CMK (cell line): Measurements from ENCODE around the gene GNA12.

Experiments
- DNase-seq: peaks from one replicate; pipeline ENCODE4 v3.0.0-alpha.2; 2010; ENCODE audit warnings: low read depth

GNA12 gene

DNA sequence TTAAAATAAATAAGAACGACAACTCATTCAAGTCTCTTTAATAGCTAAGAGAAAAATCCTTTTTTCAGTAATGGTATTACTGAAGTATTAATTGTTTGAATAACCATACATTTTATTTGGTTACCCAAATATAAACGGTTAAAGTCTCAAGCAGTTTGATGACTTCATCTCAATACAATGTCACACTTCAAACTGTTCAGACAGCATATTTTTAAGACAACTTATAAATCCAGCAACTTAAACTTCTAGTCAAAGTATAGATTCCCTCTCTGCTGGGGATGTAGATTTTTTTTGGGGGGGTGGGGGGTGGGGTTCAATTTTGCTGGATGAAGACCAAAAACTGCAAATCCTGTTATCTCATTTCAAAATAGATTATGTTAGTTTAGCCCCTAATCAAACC, 42.0 kb downstream of the GNA12 start:
- no peak for DNase-seq

DNA sequence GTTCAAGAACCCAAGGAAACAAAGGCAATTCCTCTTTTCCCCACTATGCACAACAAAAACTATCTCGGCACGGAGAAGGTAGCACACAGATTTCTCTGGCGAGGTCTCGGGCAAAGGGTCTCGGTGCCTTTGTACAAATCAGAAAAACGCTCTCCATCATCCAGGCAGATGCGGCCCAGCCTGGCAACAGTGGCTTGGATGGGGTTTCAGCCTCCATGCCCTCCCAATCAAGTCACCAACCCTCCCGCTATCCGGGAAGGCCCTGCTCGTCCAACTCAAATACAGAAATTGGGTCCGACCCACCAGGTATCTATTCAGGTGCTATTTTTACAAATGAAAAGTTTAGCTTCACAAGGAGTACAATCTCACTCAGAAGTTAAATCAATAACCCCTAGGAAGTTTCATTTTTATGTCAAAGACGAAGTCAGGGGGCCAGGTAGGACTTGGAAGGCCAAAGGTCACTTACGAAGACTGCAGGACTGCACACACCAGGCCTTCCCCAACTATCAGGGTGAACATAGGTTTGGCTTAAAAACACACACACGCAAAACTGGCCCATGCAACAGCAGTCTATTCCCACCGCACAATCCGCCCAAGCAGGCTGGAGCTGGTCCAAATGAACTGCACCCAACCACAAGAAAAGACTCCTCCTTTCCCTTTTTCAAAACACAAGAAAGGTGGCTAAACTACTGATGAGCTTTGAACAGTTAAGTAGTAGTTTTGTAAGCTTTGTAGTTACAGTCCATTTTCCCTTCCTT, 43.0 kb downstream of the GNA12 start:
- DNase-seq = no peak

- DNase-seq = no peak
Observed at GRCh38 chr7:2800220-2800930, 43.7 kb downstream of the GNA12 start.

DNA sequence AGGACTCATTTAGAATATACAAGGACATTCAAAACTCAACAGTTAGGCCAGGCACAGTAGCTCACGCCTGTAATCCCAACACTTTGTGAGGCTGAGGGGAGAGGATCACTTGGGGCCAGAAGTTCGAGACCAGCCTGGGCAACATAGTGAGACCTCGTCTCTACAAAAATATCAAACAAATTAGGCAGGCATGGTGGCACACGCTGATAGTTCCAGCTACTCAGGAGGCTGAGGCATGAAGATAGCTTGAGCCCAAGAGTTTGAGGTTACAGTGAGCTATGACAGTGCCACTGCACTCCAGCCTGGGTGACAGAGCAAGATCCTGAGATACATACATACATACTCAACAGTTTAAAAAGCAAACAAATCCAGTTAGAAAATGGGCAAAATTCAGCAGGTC, 44.9 kb downstream of the GNA12 start:
- DNase-seq = no peak

GRCh38 chr7:2798669-2799068, 45.4 kb downstream of the GNA12 start:
- DNase-seq = no peak

GRCh38 chr7:2796358-2797352, 47.5 kb downstream of the GNA12 start:
- DNase-seq = no peak

- DNase-seq = no peak
Observed at GRCh38 chr7:2795906-2796305, 48.2 kb downstream of the GNA12 start.

DNA sequence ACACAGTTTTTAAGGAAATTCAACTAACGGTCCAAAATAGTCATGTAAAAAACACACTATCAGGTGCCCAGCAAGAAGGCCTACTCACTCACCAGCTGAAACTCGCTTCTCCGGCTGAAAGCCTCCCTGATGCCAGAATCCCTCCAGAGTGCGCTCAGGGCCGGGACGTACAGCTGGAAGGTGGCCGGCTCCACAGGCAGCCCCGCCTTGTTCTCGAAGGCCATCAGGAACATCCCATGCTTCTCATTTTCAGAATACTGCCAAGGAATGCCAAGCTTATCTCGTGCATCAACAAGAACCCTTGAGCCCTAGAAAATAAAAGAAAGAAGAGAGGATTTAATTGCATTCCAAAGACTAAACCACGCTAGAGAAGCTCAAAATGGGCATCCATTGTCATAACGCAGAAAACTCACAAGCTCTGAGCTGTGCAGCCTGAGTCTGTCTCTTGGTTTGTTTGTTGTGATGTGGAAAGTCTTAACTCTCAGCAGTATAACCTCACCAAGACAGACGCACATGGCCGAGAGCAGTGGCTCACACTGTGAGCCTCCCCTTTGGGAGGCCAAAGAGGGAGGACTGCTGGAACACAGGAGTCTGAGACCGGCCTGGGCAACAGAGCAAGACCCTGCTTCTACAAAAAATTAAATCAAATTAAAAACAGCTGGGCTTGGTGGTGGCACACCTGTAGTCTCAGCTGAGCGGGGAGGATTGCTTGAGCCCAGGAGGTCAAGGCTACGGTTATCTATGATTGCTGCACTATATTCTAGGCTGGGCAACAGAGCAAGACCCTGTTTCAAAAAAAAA, 49.1 kb downstream of the GNA12 start:
- DNase-seq = no peak

DNA sequence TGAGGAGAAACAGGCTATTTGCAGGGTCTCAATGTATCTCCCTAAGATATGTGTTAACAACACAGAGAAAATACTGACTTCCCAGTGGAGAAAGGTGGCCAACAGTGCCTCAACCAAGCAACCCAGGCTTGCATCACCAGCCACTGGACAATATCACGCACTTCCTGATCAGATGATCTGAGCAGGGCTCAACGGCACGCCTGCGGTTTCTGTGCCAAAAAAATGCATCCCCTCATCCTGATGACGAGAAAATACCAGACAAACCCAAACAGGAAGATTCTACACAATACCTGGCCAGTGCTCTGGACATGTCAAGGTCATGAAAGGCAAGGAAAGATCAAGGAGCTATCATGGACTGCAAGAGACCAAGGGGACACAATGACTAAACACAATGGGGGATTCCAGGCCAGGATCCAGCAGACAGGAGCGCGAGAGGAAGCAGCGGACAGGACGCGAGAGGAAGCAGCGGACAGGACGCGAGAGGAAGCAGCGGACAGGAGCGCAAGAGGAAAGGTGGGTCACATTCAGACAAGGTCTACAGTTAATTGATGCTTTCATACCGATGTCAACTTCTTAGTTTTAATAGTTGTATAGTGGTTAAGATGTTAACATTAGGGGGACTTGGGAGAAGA, 51.1 kb downstream of the GNA12 start:
- no peak for DNase-seq

DNA sequence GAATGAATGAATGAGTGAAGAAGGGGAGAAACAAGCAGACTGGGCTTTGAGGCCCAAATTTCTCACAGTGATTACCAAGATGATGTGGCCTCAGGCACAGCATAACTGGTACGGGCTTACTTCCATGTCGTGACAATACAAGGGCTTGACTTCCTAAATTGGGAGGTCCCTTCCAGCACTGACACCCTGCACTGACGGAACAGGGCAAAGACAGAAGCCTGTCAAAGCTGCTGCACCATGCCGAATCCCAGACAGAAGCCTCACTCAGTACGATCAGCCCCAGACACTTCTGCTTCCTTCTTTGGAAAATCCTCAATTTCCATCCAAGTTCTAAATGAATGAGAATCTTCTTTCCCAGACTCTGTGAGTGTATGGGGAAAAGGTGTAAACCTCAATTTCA, 51.9 kb downstream of the GNA12 start:
- no peak for DNase-seq

DNA sequence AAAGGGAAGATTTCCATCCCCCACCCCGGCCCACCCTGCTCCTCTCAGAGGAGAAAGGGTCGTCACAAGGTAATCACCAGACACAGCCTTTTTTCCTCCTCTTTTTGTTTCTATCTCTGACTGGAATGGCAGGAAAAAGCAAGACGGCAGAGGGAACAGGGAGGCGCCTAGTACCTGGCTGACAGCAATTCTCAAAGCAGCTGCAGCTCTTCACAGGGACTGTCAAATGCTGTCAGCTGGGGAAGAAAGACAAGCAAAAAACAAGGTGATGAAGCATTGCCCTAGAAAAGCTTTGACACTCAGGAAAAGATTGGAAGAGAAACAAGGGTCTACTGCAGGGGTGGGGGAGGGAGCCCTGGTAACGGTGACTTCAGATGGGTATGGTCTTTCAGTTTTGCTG, 52.7 kb downstream of the GNA12 start:
- no peak for DNase-seq

DNA sequence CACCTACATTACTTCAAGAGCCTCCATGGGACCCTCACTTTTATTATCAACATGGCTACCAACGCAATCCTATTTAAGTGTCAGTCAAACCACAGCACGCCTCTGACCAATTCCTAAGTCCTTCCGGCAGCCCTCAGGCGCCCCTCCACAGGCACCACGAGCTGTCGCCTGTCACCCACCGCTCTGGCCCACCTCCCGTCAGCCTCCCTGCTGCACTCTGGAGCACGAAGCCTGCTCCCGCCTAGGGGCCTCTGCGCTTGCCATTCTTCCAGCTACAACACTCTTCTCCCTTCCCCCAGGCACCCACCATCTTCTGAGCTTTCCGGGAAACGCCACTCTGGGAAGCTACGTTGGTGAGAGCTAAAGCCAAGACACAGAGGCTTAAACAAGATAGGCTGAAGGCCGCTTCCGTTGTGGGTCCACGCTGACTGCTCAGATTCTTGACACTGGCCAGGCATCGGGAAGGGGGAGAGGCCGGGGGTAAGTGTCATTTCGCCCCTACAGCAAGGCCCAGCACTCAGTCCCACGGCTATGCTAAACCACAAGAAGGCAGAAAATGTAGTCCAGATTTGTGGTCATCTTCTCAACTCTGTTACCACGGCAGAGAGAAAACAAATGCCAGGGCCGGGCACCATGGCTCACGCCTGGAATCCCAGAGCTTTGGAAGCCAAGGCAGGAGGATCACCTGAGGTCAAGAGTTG, 56.7 kb downstream of the GNA12 start:
- DNase-seq = no peak

DNA sequence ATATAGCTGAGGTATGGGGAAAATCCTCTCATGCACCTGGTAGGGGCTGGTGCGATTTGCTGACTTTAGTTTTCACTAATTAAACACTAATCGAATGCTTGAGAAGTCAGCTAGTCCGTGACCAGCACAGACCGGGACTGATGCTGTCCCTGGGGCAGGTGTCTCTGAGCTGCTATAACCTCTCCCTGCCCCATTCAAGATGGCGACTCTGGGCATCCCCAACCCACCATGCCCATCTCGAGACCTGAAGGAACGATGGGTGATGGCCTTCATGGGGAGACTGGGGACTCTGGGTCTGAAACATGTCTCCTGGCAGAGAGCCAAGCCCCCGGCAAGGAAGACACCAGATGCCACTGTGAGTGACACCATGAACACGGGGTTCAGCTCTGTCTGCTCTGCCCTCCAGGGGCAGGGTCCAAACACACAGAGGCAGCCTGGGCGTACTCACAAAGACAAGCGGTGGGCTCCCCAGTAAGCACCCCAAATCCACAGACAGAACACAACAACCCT, 57.4 kb downstream of the GNA12 start:
- DNase-seq = no peak

GRCh38 chr7:2785071-2785500, 59.0 kb downstream of the GNA12 start:
- DNase-seq = no peak

GRCh38 chr7:2782565-2782964, 61.5 kb downstream of the GNA12 start:
- DNase-seq = no peak

GRCh38 chr7:2782121-2782520, 62.0 kb downstream of the GNA12 start:
- DNase-seq = no peak

DNA sequence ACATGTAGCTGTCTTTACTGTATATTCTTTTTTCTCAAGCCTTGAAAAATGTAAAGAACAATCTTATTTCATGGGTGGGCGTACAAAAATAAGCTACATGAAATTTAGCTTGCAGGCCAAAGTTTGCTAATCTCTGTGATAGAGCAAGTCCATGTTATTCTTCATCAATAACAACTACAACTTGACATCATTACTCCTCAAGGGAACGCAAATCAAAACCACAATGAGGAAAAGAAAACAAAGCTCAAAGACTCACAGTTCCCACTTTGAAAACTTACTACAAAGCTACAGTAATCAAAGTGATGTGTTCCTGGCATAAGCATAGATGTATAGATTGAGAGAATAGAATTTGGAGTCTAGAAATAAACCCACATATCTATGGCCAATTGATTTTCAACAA, 62.5 kb downstream of the GNA12 start:
- DNase-seq = no peak

DNA sequence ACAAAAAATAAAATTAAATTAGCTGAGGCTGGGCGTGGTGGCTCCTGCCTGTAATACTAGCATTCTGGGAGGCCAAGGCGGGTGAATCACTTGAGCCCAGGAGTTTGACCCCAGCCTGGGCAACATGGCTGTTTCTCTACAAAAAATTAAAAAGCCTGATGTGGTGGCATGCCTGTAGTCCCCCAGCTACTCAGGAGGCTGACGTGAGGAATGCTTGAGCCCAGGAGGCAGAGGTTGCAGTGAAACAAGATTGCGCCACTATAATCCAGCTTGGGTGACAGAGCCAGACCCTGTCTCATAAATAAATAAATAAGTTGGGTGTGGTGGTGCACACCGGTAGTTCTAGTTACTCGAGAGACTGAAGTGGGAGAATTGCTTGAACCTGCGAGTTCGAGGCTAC, 65.1 kb downstream of the GNA12 start:
- no peak for DNase-seq

GRCh38 chr7:2777898-2778535, 66.1 kb downstream of the GNA12 start:
- DNase-seq = no peak

GRCh38 chr7:2776401-2776800, 67.7 kb downstream of the GNA12 start:
- DNase-seq = no peak
